DMS153 treated with DMSO at 0.1 percent for 48 hours (cell line): Measurements from ENCODE around the gene SIK2.

Source experiments
- DNase-seq: peaks from one replicate; lab custom pipeline; 2025; ENCODE audit not compliant: unreplicated experiment; lab: John Stamatoyannopoulos, UW

SIK2 gene

DNA sequence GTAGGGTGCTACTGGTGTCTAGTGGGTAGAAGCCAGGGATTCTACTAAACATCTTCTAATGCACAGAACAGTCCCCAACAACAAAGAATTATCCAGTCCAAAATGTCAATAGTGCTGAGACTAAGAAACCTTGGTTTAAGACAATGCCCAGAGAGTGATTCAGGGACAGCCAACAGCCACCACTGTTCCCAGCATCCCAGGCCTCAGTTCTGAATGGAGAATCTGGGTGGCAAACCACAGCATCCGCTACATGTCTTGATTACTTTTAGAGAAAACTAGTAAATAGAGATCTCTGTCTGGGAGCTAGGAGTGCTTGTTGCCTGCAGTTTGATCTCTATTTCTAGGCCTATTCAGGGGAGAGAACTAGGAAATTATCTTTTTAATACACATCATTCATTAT is 20.9 kb upstream of the SIK2 start:
- no peak for DNase-seq

DNA sequence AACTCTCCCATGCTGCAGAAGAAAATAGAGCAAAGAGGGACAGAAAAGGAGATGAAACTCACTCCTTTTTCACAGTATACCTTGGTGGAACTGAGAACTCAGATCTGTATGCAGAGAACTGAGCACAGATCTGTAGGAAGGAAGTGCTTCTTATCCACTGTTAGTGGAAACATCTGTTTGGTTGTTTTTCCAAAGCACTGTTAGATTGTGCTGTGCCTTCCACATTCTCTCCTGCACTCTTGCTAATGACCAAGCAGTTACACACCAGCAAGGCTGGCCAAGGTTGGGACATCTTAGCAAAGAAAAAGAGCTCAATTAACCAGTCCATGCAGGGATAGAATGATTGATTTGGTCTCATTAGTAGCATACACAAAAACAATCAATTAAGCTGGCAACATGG is 20.1 kb upstream of the SIK2 start:
- DNase-seq = no peak

DNA sequence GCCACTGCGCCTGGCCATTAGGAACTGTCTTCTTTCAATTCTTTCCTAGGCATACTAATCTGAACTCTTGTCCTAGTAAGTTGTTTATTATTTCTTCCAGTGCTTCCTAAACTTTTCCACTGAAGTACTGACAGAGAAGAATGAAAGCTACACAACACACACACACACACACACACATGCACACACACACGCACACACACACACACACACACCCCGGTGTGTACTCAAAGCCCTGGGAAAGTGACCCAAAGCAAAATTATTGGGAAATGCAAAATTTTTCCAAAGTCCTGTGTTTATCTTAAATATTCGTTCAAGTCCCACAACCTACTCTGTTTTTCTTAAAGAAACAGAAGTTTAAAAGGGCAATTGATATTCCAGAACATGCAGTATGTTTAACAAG is 19.4 kb upstream of the SIK2 start:
- no peak for DNase-seq

DNA sequence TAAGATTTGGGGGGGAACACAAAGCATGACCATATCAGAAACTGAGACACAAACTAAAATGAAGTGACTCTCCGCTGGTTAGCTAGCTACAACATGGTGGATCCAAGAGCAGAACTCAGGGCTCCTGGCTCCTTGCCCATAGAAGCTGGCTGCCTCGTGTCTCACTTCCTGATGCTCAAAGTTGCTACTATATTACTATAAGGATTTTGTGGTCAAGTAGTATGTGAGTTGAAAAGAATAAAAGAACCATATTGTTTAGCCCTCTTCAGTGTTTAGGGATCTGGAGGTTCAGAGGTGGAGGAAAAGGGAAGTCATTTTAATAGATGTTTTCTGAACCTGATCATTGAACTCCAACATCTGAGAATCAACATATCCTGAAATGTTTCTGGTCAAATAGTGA is 16.9 kb upstream of the SIK2 start:
- no peak for DNase-seq

DNA sequence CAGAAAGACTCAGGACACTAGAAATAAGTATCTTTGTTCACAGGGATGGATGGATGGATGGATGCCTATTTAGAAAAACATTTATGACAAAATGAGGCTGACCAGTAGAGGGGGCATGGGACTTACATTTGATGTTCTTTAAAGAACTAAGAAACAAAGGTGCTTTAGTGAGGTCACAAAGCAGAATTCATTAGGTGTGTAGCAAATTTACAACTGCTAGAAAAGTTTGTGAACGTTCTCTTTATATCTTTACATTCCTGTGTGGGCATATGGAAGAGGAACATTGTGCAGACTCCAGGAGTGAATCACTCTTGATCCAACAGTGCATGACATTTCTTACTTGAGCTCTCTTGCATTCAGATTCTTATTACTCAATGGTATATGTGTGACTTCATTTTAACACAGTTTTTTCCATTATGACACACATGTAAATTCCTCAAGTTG is 15.8 kb upstream of the SIK2 start:
- peak; percentile 10 for DNase-seq

DNA sequence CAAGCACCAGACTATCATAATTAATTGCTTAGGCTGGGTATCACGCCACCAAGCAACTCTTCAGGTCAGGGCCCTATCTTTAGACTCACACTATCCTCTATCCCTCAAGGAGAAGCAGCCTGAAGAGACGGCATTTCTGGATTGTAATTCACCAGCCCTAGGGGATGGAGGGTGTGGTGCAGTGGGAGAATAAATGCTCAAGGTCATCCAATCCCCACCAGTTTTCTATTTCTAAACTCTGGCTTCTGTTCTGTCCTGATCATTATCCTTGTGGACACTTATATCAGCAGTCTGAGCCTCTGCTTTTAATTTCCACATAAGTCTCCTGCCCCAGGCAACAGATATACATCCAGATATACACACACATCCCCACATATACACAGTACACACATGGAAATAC is 13.1 kb upstream of the SIK2 start:
- no peak for DNase-seq

GRCh38 chr11:111589886-111590499 is 12.3 kb upstream of the SIK2 start:
- no peak for DNase-seq

DNA sequence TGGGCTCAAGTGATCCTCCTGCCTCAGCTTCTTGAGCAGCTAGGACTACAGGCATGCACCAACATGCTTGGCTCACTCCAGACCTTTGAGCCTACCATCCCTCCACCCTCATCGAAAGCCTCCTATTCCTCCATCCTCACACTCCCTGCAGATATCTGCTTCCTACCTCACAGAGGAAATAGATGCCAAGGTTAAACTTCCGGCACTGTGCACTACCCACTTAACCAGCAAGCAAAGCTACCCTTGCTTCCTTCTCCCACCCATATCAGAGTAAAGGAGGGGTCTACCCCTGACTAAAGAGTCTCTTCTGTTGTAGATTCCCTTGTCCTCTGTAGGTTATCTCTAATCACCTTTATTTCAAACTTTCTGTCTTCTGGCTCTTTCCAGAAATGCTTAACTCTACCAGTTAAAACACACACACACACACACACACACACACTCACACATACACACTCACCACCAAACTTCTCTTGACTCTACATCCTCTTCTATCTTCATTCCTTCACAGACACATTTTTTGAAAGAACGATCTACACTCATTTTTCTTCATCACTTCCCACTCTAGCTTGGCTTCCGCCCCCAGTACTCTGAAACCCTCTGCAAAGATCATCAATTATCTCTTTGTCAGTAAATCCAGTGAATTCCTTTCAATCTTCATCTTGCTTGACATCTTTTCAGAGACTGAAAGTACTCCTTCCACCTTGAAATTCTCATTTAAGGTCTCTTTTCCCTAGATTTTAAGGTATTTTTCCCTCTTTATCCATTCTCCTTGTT is 10.9 kb upstream of the SIK2 start:
- no peak for DNase-seq

- DNase-seq = no peak
These were observed 9.8 kb upstream of the SIK2 start for GRCh38 chr11:111592491-111592890.

- DNase-seq = no peak
These were observed 5.9 kb upstream of the SIK2 start for GRCh38 chr11:111596319-111596718.

GRCh38 chr11:111598148-111598547 is 4.1 kb upstream of the SIK2 start:
- no peak for DNase-seq

GRCh38 chr11:111598559-111598958 is 3.7 kb upstream of the SIK2 start:
- no peak for DNase-seq

- no peak for DNase-seq
These were observed 642 bp upstream of the SIK2 start for GRCh38 chr11:111601636-111601978.

GRCh38 chr11:111602865-111603610 is 789 bp downstream of the SIK2 start:
- peak; percentile 26 for DNase-seq

GRCh38 chr11:111603611-111604130 is 1.4 kb downstream of the SIK2 start:
- peak; percentile 26 for DNase-seq

- peak; percentile 50 for DNase-seq
These were observed 2.3 kb downstream of the SIK2 start for GRCh38 chr11:111604392-111605009.

DNA sequence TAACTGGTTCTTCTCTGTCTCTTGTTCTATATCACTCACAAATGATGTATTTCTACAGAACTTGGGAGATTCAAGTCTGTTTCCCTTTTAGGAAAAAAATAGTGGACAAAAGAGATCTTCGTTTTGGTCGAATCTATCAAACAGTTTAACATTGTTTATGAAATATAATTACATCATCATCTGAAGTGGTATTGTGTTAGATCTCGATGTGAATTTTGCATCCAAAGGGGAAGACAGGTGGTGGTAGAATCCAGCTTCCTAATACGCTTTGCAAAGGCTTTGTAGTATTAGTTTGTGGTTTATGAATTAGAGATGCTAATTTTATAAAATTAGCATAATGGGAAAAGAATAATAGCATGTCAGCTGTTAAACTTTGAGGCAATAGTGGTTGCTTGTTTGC is 3.4 kb downstream of the SIK2 start:
- no peak for DNase-seq

- no peak for DNase-seq
These were observed 4.7 kb downstream of the SIK2 start for GRCh38 chr11:111606986-111607385.

- no peak for DNase-seq
These were observed 5.5 kb downstream of the SIK2 start for GRCh38 chr11:111607751-111608150.

DNA sequence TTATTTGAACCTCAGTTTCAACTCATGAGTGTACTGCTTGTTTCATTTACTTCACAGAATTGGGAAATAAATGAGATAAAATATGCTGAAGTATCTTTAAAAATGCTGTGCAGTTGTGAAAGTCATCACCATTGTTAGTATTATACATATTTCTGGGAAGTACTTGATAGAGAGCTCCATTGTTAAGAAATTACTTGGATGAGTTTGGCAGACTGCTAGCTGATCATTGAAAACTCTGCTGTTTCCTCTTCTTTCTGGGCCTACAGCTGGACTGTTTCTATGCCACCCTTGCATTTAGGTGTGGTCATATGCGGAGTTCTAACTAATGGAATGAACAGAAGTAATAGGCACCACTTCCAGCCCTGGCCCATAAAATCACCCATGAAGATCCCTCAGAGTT is 10.0 kb downstream of the SIK2 start:
- DNase-seq = no peak

- DNase-seq = no peak
These were observed 15.0 kb downstream of the SIK2 start for GRCh38 chr11:111617286-111617685.

GRCh38 chr11:111620518-111620917 is 18.3 kb downstream of the SIK2 start:
- no peak for DNase-seq
